ENCODE measurements around the gene PRR36.

PRR36 gene

DNA sequence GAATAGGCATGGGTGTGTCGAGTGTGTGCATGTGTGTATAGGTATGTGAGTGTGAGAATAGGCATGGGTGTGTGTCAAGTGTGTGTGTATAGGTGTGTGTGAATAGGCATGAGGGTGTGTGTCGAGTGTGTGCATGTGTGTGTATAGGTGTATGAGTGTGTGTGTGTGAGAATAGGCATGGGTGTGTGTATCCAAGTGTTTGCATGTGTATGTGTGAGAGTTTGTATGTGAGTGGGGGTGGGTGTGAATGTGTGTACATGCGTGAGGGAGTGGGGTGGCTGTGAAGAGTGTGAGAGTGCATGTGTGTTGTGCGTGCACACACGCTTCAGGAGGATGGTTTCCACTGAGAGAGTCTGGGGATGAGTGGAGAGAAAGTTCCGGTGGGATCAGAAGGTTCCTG lies 30.7 kb downstream of the PRR36 start:
- DNase-seq (ENCODE audit: low read depth): no peak
- H3K4me3 ChIP-seq (ENCODE audit: control insufficient read depth, low read depth, low read length): no peak overlapping the region
- TF ChIP-seq, protein P1, sequence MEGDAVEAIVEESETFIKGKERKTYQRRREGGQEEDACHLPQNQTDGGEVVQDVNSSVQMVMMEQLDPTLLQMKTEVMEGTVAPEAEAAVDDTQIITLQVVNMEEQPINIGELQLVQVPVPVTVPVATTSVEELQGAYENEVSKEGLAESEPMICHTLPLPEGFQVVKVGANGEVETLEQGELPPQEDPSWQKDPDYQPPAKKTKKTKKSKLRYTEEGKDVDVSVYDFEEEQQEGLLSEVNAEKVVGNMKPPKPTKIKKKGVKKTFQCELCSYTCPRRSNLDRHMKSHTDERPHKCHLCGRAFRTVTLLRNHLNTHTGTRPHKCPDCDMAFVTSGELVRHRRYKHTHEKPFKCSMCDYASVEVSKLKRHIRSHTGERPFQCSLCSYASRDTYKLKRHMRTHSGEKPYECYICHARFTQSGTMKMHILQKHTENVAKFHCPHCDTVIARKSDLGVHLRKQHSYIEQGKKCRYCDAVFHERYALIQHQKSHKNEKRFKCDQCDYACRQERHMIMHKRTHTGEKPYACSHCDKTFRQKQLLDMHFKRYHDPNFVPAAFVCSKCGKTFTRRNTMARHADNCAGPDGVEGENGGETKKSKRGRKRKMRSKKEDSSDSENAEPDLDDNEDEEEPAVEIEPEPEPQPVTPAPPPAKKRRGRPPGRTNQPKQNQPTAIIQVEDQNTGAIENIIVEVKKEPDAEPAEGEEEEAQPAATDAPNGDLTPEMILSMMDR (conservative IDR thresholded peaks at IDR 0.05; ENCODE audit: control insufficient read depth, insufficient read depth, low read depth, low read length): no peak

DNA sequence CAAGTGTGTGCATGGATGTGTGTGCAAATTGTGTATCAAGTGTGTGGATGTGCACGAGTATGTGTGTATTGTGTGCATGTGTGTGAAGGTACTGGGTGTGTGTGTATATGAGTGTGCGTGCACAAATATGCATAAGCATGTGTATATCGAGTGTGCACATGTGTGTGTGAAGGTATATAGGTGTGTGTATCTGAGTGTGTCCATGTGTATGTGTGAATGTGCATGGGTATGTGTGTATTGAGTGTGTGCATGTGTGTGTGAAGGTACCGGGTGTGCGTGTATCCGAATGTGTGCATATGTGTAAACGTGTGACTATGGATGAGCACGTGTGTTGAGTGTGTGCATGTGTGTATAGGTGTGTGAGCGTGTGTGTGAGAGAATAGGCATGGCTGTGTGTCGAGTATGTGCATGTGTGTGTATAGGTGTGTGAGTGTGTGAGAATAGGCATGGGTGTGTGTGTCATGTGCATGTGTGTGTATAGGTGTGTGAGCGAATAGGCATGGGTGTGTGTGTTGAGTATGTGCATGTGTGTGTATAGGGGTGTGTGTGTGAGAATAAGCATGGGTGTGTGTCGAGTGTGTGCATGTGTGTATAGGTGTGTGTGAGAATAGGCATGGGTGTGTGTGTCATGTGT lies 31.4 kb downstream of the PRR36 start:
- DNase-seq (ENCODE audit: low read depth): no peak
- no peak overlapping the region for H3K4me3 ChIP-seq (ENCODE audit: control insufficient read depth, low read depth, low read length)
- TF ChIP-seq, protein P1 (conservative IDR thresholded peaks at IDR 0.05; ENCODE audit: control insufficient read depth, insufficient read depth, low read depth, low read length): no peak

DNA sequence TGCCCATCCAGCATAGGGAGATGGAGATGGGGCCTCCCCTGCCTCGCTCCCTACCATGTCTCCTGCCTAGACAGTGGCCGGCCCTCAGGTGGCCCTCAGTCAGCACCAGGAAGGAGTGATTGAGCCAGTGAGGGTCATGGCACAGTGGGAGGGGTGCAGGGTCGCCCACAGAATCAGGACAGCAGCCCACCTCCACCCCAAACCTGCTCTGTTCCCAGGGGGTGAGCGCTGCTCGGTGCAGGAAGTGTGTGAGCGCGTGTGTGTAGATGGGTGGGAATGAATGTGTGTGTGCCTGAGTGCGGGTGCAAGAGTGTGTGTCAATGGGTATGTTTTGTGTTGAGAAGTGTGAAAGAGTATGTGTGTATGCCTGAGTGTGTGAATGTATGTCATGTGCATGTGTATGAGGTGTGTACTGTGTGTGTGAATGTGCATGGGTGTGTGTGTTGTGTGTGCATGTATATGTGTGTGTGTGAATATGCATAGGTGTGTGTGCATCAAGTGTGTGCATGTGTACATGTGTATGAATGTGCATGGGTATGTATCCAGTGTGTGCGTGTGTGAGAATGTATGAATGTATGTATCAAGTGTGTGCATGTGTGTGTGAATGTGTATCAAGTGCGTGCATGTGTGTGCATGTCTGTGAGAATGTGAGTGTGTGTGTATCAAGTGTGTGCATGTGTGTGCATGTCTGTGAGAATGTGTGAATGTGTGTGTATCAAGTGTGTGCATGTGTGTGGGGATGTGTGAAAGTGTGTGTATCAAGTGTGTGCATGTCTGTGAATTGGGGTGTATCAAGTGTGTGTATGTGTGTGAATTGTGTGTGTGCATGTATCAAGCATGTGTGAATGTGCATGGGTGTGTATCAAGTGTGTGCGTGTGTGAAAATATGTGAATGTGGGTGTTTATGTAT lies 32.2 kb downstream of the PRR36 start:
- TF ChIP-seq, protein P1 (conservative IDR thresholded peaks at IDR 0.05; ENCODE audit: control insufficient read depth, insufficient read depth, low read depth, low read length): no peak
- no peak for DNase-seq (ENCODE audit: low read depth)
- no peak overlapping the region for H3K4me3 ChIP-seq (ENCODE audit: control insufficient read depth, low read depth, low read length)

DNA sequence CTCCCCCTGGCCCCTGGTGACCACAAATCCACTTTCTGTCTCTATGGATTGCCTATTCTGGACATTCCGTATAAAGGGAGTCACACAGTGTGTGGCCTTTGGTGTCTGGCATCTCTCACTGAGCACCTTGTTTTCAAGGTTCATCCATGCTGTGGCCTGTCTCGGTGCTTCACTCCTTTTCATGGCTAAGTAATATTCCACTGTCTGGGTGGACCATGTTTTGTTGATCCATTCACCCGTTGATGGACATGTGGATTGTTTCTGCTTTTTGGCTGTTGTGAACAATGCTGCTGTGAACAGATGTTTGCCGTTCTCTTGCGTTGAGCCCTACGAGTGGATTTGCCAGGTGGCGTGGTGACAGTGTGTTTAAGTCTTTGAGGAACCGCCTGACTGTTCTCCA lies 33.6 kb downstream of the PRR36 start:
- no peak for DNase-seq (ENCODE audit: low read depth)
- H3K4me3 ChIP-seq (ENCODE audit: control insufficient read depth, low read depth, low read length): no peak overlapping the region
- TF ChIP-seq, protein P1 (conservative IDR thresholded peaks at IDR 0.05; ENCODE audit: control insufficient read depth, insufficient read depth, low read depth, low read length): no peak

DNA sequence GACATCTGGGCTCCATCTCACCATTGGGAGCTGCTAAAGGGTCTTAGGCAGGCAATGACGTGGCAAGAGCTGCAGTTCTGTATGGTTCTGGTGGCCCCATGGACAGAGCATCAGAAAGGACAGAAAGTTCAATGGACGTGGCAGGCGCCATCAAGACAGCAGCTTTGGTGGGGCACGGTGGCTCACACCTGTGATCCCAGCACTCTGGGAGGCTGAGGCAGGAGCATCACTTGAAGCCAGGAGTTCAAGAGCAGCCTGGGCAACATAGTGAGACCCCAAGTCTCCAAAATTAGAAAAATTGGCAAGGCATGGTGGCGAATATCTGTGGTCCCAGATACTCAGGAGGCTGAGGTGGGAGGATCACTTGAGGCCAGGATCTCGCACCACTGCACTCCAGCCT lies 34.7 kb downstream of the PRR36 start:
- TF ChIP-seq, protein P1 (conservative IDR thresholded peaks at IDR 0.05; ENCODE audit: control insufficient read depth, insufficient read depth, low read depth, low read length): no peak
- DNase-seq (ENCODE audit: low read depth): no peak
- H3K4me3 ChIP-seq (ENCODE audit: control insufficient read depth, low read depth, low read length): no peak overlapping the region

DNA sequence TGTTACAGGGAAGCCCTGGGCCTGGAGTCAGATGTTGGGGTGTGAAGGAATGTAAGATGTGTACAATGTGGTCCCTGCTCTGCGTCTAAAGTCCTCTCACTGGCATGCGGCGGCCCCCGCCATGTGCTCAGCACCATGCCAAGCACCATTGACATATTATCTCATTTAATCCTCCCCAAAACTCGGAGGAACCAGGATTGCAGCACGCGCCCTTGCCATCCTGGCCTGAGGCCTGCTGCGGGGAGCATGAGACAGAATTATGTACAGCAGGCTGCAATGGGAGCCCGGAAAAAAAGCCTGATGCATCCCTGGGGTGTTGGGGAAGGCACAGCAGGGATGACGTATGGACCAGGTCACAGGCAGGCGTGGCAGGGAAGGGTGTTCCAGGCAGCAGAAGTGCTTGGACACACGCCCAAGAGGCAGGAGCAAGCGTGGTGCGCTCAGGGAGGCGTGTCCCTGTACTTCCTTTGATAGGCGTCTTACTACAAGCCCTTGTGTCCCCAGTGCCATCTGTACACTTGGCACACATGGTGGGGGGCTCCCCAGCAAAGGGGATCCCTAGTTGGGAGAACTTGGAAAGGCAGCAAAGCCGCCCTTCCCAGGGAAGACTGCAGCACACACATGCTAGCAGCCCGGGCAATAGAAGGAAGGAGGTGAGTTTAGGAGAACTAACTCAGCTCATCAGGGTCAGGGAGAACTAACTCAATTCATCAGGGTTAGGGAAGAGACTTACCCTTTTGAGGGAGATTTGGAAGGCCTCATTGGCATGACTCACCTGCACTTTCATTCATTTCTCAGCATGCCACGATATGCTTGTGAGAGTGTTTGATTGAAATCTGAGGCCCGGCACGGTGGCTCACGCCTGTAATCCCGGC lies 40.7 kb downstream of the PRR36 start:
- TF ChIP-seq, protein P1 (conservative IDR thresholded peaks at IDR 0.05; ENCODE audit: control insufficient read depth, insufficient read depth, low read depth, low read length): no peak
- DNase-seq (ENCODE audit: low read depth): peak; percentile 89
- no peak overlapping the region for H3K4me3 ChIP-seq (ENCODE audit: control insufficient read depth, low read depth, low read length)
